SW 1271 (cell line): ENCODE data around the gene ATRN.
"Not testable (repeated sequence)": the region's sequence is repeated elsewhere in the genome, so short reads cannot be mapped to it uniquely, and the experiment has no call there.

ENCODE experiments used
- DNase-seq, 2 experiments: peaks; one replicate each; lab custom pipeline; 2025; lab: John Stamatoyannopoulos, UW

The ATRN gene

DNA sequence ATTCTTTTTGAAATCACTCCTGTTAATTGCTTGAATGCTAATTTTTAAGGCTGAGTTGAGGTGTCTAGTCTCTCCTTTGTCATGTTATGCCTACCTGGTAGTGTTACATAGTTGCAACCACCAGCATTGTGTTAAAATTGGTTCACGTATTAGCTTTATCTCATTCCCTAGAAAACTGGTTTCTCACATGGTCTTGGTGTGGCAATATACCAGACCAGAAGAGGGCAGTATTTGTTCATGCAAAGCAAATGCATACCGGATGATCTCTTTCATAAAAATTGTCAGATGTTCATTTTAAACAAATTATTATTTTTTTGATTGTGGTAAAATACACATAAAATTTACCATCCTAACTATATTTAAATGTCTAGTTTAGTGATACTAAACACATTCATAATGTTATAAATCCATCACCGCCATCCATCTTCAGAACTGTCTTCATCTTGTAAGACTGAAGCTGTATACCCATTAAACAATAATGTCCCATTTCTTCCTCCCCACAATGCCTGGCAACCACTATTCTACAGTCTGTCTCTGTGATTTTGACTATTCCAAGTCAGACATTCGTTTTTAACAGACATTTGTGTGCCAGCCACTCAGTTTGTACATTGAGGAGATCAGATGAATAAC lies 92.8 kb downstream of the ATRN start:
- DNase-seq, result peak in 1 of 2 experiments; percentile 53

DNA sequence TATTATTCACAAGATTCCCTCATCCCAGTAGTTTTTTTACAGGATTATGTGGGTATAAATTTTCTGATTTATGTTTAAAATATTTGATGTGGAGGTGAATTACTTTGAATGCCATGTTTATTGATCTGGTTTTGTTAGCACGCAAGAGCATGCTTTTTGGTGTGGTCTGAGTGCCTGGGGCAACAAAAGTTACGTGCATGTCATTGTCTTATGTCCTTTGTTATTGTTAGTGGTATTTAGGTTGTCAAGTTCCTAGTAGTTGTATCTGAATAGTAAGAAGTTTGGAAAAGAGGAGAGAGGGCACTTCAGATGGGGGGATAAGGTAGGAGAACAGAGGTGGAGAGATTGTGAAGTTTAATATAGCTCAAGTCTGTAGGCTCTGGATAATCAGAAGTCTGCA lies 95.0 kb downstream of the ATRN start:
- no peak for DNase-seq

DNA sequence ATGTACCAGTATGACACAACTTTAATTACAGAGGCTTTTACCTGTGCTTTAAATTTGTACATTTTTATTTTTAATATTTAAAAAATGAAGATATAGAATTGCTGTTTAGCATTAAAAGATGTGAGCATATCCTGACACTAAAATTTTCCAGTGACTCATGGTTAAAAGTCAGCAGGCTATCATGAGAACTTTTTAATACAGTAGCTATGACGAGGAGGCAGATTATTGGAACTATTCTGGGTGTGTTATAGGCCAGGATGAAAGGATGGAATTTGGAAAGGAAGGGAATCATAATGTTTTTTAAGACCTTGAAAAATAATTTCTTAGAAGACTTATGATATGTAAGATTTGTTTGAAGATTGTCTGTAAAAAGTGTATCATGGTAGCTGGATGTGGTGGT lies 101.3 kb downstream of the ATRN start:
- DNase-seq, result no peak

DNA sequence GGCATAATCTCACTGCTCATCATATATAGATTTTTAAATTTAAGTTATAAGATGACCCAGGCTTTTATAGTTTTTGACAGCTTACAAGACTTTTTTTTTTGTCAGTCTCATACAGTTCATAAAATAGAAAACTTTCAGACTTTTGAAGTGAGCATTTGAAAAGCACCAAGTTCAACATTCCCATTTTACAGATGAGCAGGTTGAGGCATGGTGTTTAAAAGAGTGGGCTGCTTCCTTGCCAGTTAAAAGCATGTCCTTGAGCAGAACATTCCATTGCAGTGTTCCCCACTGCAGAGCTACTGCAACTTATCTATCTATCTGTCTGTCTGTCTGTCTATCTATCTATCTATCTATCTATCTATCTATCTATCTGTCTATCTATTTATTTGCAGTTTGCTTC lies 105.5 kb downstream of the ATRN start:
- no peak for DNase-seq

DNA sequence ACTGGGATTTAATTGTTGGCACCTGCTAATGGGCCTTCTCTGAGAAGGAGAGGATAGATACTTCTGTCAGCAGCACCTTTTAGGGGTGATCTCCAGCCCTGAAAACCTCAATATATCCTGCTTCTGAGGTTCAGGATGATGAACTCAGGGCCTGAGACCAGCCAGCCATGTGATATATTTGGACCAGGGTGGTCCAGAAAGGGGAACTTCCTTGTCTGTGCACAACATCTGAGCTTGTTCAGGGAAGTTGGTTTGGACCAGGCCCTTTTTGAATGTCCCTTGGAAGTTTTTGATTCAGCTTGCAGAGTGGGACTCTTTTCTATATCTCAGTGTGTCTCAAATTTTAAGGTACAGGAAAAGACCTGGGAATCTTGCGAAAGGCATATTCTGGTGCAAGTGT lies 106.5 kb downstream of the ATRN start:
- no peak for DNase-seq

DNA sequence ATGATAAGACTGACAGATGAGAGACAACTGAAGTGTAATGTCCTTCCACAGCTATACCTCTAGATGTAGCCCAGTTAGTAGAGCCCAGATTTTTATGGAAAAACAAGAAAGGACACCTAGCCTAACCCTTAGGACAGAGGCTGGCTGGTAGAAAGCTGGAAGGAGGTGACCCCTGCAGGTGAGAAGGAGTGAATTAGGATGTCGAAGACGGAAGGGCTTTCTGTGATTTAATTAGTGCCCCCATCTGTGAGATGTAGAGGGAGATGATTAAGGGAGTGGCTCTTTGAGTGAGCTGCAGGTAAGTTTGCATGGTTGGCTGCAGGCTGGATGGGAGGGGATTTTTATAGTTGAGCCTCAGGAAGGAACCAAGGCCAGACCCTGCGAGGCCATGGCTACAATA lies 109.6 kb downstream of the ATRN start:
- no peak for DNase-seq

DNA sequence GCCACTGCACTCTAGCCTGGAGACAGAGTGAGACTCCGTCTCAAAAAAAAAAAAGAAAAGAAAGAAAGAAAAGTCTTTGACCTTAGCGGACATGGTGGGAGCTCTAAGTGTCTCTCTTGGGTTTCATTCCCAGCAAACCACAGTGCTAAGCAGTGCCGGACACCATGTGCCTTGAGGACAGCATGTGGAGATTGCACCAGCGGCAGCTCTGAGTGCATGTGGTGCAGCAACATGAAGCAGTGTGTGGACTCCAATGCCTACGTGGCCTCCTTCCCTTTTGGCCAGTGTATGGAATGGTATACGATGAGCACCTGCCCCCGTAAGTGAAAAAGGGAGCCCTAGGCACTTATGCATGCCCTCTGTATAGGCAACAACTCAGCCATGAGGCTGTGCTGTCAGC lies 112.9 kb downstream of the ATRN start:
- no peak for DNase-seq

DNA sequence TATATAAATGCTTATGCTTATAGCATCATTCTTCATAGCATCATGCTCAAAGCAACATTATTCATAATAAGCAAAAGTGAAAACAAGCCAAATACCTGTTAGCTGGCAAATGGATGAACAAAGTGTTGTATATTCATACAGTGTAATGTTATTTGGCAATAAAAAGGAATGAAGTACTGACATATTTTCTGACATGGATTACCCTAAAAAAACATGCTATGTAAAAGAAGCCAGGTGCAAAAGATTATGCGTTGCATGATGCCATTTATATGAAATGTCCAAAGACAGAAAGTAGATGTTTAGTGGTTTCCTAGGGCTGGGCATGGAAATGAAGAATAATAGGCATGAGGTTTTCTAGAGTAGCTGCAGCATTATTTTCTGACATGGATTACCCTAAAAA lies 115.3 kb downstream of the ATRN start:
- no peak for DNase-seq

DNA sequence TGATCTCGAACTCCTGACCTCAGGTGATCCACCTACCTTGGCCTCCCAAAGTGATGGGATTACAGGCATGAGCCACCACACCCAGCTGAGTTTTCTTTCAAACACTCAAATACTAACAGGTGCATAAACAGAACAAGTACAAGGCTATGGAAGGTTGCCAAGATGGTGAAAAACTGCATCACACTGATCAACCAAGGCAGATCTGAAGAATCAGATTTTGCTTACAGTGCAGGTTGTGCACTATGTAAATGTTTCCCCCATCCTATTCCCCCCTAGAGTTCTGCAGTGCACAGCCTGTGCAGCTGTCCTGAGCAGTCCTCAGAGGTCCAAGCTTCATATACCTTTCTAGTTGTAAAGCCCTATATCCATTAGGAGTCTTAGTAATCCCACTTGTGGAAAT lies 119.3 kb downstream of the ATRN start:
- DNase-seq, result no peak

DNA sequence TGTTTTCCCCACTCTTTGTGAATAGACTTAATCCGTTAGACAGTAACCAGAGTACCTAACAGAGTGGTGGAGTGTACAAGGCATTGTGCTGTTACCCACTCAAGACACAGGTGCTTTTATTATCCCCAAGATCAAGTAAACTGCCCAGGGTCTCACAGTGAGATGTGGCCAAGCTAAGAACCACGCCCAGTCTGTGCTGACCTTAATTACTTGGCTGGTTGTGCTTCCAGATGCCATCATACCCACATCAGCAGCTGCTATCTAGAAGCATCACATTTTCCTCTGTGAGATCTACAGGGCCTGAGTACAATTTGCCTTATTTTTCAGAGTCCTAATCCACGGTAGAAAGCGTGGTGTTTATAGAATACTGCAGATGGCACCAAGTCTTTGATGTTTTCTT lies 122.1 kb downstream of the ATRN start:
- no peak for DNase-seq

DNA sequence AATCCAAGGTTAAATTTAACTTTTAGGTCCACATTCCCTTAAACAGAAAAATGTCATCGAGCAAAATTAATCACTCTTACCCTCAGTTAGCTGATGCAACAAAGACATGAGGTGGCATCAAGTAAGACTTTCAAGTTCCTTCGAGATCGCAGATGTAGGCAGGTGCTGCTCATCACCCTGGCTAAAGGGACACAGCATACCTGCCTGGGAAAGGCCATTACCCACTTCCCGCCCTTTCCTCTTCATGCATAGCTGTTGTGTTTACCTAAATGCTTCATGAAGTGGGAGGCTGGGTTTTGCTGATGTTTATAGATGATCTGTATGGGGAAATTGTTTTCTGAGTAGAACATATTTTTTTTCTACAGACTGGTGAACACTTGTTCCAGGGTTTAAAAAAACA lies 124.7 kb downstream of the ATRN start:
- DNase-seq, result no peak

DNA sequence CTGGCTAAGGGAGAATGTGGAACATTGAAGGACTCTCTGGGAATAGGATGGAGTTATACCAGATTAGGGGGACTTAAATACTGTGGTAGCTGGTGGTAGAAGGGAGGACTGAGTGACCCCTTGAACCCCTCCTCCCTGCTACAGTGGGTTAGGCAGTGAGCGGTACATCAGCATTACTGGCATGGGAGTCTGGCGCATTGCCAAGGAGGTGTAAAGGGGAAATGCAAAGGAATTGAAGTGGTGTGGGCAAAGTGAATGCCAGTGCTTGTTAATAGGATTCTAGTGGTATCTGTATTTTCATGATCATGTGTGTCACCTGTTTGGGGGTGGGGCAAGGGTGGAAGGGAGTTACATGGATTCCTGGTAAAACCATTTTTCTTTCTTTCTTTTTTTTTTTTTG lies 132.3 kb downstream of the ATRN start:
- no peak for DNase-seq

DNA sequence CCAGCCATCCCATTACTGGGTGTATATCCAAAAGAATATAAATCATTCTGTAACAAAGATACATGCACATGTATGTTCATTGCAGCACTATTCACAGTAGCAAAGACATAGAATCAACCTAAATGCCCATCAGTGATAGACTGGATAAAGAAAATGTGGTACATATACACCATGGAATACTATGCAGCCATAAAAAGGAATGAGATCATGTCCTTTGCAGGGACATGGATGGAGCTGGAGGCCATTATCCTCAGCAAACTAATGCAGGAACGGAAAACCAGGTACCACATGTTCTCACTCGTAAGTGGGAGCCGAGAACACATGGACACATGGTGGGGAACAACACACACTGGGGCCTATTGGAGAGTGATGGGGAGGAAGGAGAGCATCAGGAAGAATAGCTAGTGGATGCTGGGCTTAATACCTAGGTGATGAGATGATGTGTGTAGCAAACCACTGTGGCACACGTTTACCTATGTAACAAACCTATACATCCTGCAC lies 134.6 kb downstream of the ATRN start:
- not testable (repeated sequence) for DNase-seq

DNA sequence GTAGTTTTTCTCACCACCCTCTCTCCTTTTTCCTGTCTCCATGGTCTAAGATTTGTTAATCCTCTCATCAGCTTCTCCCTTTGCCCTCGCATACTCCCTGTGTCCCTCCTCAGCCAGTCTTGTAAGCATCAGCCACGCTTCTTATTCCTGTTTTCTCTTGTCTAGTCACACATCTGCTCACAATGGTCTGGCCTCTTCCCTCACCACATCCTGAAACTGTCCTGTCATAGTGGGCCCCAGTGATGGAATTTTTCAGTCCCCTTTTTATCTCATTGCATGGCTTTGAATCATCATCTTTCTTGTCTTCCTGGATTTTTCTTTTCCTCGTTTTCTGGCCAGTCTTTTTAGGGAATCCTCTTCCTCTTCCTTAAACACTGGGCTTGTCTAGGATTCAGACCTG lies 135.2 kb downstream of the ATRN start:
- DNase-seq, result no peak

DNA sequence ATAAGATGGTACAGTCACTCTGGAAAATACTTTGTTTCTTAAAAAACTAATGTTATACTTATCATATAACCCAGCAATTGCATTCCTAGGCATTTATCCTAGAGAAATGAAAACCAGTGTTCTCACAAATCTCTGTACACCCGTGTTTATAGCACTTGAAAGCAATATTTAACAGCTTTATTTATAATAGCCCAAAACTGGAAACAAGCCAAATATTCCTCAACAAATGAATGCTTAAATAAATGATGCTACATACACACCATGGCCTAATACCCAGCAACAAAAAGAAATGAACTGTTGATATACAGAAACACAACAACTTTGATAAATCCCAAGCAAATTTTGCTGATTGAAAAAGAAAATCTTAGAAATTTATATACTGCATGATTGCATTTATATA lies 141.1 kb downstream of the ATRN start:
- no peak for DNase-seq

DNA sequence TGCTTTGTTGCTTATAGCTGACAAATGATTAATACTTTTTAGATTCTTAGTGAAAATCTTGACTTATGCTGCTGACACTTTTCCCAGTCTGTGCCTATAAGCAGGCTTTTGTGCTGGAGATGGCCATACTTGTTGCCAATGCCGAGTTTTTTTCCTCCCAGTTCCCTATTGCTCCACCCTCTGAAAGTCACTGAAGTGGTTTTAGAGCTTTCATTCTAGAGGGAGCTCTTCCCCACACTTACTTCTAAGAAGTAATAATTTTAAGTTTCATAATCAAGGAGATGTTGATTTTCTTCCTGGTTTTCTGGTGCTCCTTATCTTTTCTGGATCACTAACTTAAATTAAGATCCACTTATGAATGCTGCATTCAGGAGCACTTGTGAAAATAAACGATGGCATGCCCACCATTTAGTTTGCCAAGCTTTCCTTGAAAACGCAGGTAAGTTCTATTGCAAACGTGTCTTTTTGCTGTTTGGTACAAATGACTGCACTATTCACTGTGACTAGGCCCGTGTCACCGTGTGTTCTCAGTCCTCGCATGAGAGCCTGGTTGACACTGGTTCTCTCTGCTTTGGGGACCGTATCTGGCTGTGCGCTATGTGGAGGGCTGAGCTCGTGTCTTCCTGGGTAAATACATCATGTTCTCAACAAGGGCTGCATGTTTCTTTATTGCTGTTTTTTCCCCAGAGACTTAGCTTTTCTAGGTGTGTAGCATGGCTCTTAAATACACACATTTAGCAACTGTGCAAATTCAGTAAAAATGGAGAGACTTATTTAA lies 142.2 kb downstream of the ATRN start:
- DNase-seq, result peak in 1 of 2 experiments; percentile 30

DNA sequence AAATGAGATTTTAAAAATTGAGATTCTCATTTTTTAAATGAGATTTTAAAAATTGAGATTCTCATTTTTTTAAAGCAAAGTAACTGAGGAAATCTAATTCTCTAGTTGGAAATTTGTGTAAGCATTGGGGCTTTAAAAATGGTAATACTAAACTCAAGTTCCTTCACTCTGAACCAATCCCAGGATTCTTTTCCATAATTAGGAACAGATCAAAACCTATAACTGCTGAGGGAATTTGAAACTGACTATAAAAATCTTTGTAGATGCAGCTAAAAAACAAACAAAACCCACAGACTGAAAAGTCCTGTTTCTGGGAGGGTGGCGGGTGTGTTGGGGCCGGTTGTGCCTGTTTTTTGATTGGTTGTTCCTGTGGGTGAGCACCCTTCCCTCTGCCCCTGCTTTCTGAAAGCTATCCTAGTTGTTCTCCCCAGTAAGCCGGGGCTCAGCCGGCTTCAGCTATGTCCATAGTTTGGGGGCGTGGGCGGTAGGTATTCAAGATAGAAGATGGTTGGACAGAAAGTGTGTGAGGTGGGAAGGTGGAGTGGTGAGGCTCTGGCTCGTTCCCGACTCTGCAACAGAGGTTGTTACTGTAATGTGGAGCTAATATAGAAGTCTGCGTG lies 143.1 kb downstream of the ATRN start:
- no peak for DNase-seq

DNA sequence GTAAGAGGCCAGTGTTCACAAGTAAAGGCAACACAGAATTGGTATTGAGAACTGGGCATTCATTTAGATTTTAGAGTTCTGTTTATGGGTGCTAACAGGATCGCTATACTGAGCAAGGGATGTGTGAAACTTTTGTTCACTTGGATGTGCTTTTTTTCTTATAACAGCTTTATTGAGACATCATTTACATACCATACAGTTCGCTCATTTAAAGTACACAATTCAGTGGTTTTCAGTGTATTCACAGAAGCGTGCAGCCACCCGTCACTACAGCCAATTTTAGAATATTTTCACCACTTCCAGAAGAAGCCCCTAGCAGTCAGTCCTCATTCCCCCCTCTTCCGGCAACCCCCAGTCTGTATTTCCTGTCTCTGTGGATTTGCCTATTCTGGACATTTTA lies 143.6 kb downstream of the ATRN start:
- DNase-seq, result no peak

DNA sequence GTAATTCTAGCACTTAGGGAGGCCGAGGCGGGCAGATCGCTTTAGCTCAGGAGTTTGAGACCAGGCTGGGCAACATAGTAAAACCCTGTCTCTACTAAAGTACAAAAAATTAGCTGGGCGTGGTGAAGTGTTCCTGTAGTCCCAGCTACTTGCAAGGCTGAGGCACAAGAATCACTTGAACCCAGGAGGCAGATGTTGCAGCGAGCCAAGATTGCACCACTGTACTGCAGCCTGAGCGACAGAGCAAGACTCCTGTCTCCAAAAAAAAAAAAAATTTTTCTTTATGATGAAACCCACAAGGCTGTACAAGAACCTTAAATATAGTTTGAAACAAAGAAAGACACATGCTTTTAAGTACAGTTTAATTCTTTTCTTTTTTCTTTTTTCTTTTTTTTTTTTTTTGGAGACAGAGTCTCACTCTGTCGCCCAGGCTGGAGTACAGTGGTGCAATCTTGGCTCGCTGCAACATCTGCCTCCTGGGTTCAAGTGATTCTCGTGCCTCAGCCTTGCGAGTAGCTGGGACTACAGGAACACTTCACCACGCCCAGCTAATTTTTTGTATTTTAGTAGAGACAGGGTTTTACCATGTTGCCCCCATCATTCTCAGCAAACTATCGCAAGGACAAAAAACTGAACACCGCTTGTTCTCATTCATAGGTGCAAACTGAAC lies 144.5 kb downstream of the ATRN start:
- DNase-seq, result not testable (repeated sequence)

DNA sequence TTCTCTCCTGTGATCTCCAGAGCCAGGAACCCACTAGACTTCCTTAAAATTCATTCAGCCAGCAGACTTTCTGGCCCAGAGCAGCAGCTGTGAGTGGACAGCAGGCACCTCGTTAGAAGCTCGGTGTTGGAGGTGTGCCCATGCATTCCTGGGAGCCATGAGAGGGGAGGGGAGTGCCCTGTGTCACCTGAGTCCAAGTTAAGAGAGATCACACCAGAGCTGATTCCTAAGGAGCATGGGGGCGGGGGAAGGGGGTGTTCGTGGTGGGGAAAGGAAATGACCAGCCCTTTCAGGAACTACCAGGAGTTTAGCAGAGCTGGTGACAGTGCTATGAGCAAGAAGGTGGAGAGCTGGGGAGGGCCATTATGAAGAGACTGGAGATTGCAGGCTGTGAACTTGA lies 145.4 kb downstream of the ATRN start:
- DNase-seq, result no peak

DNA sequence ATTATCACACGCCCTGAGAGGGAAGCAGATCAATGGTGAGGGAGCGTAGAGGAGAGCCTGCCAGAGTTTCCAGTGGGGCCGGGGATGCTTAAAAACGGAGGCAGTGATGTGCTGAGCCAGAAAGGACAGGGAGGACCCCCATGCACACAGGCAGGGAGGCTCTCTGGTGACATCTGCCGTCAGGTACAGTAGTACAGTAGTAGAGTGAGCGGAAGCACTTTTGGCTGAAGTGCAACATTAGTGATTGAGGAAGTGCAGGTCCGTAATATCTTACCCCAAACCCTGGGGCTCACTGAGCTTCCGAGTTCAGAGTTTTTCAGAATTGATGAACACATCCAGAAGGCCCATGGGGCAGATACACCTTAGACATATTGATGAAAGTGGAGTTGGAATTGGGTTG lies 150.3 kb downstream of the ATRN start:
- no peak for DNase-seq

DNA sequence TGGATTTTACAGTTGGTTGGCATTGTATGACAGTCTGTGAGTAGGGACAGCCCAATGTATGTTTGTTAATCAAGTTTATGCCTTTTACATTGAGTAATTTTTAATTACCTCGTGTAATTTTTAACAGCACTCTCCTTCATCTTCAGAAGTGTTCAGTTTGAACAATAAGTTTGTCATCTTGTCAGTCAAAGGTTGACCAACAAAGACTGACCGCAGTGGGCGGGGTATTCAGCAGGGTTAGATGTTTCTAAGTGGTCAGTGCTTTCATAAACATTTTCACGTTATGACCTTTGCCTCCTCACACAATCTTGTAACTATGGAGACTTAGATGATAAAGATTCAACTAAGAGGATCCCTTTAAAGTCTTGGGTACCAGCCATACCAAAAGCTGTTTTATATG lies 151.6 kb downstream of the ATRN start:
- DNase-seq, result no peak

DNA sequence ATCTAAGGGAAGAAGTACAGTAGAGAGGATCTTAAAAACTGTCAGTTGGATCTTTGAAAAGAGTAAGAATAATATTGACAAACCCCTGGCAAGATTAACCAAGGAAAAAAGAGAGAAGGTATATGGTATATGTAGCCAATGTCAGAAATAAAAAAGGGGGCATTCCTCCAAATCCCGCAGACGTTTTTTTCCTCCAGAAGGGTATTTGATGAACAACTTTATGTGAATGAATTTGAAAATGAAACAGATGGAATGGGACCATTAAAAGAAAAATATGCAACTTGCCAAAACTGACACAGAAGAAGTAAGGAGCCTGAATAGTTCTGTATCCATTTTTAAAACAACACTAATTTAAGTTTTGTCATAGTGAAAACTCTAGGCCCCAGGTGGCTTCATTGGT lies 156.7 kb downstream of the ATRN start:
- no peak for DNase-seq
